Measurements from ENCODE around the gene C1D.

C1D gene

GRCh38 chr2:68060652-68061051 is 2.2 kb downstream of the C1D start:
- H3K4me3 ChIP-seq (ENCODE audit: control insufficient read depth, low read depth, low read length): no peak overlapping the region
- DNase-seq (ENCODE audit: low read depth): peak; percentile 36
- no peak for TF ChIP-seq CTCF (conservative IDR thresholded peaks at IDR 0.05; ENCODE audit: control insufficient read depth, insufficient read depth, low read depth, low read length)

GRCh38 chr2:68059784-68060525 is 2.8 kb downstream of the C1D start:
- DNase-seq (ENCODE audit: low read depth): peak; percentile 88
- H3K4me3 ChIP-seq (ENCODE audit: control insufficient read depth, low read depth, low read length): no peak overlapping the region
- no peak for TF ChIP-seq CTCF (conservative IDR thresholded peaks at IDR 0.05; ENCODE audit: control insufficient read depth, insufficient read depth, low read depth, low read length)

- no peak overlapping the region for H3K4me3 ChIP-seq (ENCODE audit: control insufficient read depth, low read depth, low read length)
Measured at GRCh38 chr2:68057658-68058396, 5.0 kb downstream of the C1D start.

GRCh38 chr2:68052717-68053422 is 9.9 kb downstream of the C1D start:
- H3K4me3 ChIP-seq (ENCODE audit: control insufficient read depth, low read depth, low read length): no peak overlapping the region
- no peak for TF ChIP-seq CTCF (conservative IDR thresholded peaks at IDR 0.05; ENCODE audit: control insufficient read depth, insufficient read depth, low read depth, low read length)
- DNase-seq (ENCODE audit: low read depth): no peak

More at GRCh38 chr2:68057658-68058396, 5.0 kb downstream of the C1D start:
- TF ChIP-seq CTCF (conservative IDR thresholded peaks at IDR 0.05; ENCODE audit: control insufficient read depth, insufficient read depth, low read depth, low read length): peak; percentile 1
- no peak for DNase-seq (ENCODE audit: low read depth)

- TF ChIP-seq CTCF (conservative IDR thresholded peaks at IDR 0.05; ENCODE audit: control insufficient read depth, insufficient read depth, low read depth, low read length): no peak
- no peak overlapping the region for H3K4me3 ChIP-seq (ENCODE audit: control insufficient read depth, low read depth, low read length)
- no peak for DNase-seq (ENCODE audit: low read depth)
Measured at GRCh38 chr2:68050353-68050752, 12.5 kb downstream of the C1D start.

- no peak for TF ChIP-seq CTCF (conservative IDR thresholded peaks at IDR 0.05; ENCODE audit: control insufficient read depth, insufficient read depth, low read depth, low read length)
- no peak overlapping the region for H3K4me3 ChIP-seq (ENCODE audit: control insufficient read depth, low read depth, low read length)
- no peak for DNase-seq (ENCODE audit: low read depth)
Measured at GRCh38 chr2:68046642-68047240, 16.1 kb downstream of the C1D start.
